Epithelial cell of prostate (primary cell): ENCODE results near the gene HGF.
A peak's percentile ranks its signal among the peaks of the same experiment; 100 is the strongest.

ENCODE experiments used
- DNase-seq: peaks from one replicate; pipeline ENCODE4 v3.0.0-alpha.2; 2011; ENCODE audit warnings: low read depth, low spot score
- H3K27ac ChIP-seq: fragments of 450-650 bp; 2 replicates; pipeline ENCODE4 v1.5.1; 2017; ENCODE audit warnings: mild to moderate bottlenecking

HGF gene

GRCh38 chr7:81688622-81689411 is 81.0 kb downstream of the HGF start:
- DNase-seq = no peak
- H3K27ac ChIP-seq = no peak overlapping the region

DNA sequence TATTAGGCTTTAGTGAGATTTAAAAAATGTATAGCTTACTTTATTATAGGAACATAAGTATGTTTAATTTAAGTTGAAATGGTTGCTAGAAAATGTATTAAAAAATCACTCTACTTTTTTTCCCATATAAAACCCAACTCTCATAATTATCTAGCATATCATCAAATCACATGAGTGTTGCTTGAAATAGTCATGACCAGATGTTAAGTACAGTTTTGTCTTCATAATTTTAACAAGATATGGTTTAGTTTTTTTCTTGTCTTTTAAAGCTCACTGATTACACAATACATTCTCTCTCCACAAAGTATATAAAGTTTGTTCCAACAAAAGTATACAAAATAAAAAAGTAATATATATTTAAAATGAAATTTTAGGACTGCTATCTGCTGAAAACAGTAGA is 82.8 kb downstream of the HGF start:
- no peak overlapping the region for H3K27ac ChIP-seq
- no peak for DNase-seq

GRCh38 chr7:81685270-81685868 is 84.5 kb downstream of the HGF start:
- H3K27ac ChIP-seq = no peak overlapping the region

GRCh38 chr7:81684514-81685269 is 85.2 kb downstream of the HGF start:
- peak; percentile 99 for DNase-seq
- H3K27ac ChIP-seq = no peak overlapping the region

More at GRCh38 chr7:81685270-81685868, 84.5 kb downstream of the HGF start:
- no peak for DNase-seq

GRCh38 chr7:81684033-81684432 is 85.8 kb downstream of the HGF start:
- DNase-seq = no peak

DNA sequence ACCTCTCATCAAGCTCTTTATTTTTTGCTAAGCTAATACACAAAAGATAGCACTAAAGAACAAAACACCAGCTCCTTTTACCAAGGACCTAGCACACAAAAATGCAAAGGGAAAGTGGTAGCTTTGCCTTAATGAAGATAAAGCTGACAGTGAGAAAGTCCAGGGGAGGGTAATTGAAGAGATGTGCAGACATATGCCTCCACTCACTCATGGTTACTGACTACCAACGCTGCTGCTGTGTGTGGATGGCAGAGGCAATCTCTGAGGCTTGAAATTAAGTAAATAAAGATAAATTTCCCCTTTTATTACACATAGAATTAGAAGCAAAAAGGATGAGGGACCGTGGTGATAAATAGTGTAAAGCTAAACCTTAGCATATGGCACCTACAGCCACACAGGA is 87.0 kb downstream of the HGF start:
- H3K27ac ChIP-seq = no peak overlapping the region
- no peak for DNase-seq

More at GRCh38 chr7:81684033-81684432, 85.8 kb downstream of the HGF start:
- H3K27ac ChIP-seq = no peak overlapping the region

- no peak for DNase-seq
- H3K27ac ChIP-seq = no peak overlapping the region
Measured at GRCh38 chr7:81680120-81680519, 89.7 kb downstream of the HGF start.

DNA sequence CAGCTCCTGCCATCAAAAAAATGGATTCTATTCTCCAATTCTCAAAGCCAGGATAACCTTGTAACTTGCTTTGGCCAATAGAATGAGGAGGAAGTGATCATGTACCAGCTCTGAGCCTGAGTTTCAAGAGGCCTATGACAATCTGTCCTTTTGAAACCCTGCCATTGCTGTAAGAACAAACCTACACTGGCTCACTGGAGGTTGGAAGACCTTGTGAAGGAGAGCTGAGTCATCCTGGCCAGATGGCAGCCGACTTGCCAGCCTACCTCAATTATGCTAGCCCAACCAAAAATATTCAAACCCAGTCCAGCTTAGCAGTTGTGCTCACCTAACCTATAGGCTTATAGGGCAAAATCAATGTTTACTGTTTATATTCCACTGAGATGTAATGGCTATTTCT is 93.0 kb downstream of the HGF start:
- DNase-seq = no peak
- no peak overlapping the region for H3K27ac ChIP-seq

- no peak for DNase-seq
- H3K27ac ChIP-seq = no peak overlapping the region
Measured at GRCh38 chr7:81676105-81676811, 93.6 kb downstream of the HGF start.

DNA sequence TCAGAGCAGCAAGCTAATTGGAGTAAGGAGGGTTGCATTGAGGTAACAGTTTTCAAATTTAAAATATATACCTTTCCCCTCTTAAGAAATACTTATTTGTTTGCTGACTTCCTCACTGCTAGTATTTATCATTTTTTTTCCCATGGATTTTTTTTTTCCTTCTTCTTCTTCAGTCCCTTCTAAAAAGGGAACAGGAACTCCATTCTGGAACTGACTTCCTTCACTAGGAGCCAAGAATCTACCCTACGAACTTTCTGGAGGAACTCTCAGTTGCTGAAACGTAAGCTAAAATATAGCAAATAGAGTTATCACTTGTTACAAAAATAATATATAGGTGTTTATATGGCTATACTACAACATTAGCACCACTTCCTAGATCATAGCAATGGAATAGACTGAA is 95.4 kb downstream of the HGF start:
- no peak for DNase-seq
- H3K27ac ChIP-seq = no peak overlapping the region

- DNase-seq = no peak
- H3K27ac ChIP-seq = no peak overlapping the region
Measured at GRCh38 chr7:81672872-81673271, 97.0 kb downstream of the HGF start.

DNA sequence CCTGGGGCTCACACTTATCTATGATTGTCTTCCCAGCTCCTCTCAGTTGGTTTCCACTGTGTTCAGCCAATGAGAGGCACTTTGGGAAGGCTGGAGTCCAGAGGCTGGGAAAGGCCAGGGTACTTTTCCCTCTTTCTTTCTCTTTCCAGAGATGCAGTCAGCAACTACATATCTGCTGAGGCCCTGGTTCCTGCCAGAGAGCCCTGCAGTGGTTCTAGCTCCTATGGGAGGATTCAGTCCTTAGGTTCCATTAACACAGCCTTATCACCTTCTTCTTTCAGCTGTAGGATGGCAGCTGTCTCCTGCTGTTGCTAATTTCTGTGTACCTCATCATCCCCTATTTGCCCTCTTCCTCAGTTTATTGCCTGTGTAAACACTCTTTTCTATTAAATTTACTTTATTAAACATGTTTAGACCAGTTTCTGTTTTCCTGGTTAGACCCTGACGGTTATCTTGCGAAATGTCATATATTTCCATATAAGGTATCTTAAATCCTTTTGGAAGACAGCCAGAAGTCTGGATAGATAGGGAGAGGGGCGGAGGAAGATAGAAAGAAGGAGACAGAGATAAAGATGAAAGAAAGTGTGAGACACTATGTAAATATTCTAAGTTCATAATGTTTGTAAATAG is 100.3 kb downstream of the HGF start:
- no peak overlapping the region for H3K27ac ChIP-seq
- DNase-seq = no peak

- no peak for DNase-seq
- H3K27ac ChIP-seq = no peak overlapping the region
Measured at GRCh38 chr7:81666209-81666608, 103.6 kb downstream of the HGF start.

- H3K27ac ChIP-seq = no peak overlapping the region
- no peak for DNase-seq
Measured at GRCh38 chr7:81665236-81665635, 104.6 kb downstream of the HGF start.

DNA sequence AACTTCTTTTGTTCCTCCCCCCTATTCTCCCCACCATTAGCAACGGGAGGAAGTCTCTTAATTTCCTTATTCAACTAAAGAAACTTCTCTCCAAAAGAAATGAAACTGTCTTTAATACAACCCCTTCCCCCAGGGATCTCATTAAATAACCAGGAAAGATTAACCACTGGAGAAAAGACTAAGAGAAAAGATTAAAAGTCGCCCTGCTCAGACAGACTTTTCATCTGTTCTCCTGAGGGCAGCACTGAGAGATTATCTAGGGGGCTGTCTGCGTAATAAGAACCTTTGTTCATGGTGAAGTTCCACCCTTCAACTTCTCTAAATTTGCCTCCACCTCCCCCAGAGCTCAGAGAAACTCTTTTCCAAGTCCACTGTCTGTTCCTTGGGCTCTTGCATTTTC is 105.5 kb downstream of the HGF start:
- DNase-seq = no peak
- H3K27ac ChIP-seq = no peak overlapping the region

DNA sequence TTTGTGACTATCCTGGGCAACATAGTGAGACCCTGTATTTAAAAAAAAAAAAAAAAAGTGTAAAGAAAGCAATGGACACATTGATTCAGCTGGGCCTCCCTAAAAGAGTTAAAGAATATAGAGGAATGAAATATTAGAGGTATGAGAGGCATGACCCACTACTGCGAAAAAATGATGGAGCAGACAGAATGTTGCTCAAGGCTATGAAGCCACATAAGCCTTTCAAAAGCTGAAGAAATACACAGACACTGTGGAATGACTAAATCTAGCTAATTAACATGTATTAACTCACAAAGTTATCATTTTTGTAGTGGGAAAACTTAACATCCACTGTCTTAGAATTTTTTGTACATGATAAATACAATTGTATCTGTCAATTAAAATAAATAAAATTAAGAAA is 107.3 kb downstream of the HGF start:
- no peak overlapping the region for H3K27ac ChIP-seq
- no peak for DNase-seq

DNA sequence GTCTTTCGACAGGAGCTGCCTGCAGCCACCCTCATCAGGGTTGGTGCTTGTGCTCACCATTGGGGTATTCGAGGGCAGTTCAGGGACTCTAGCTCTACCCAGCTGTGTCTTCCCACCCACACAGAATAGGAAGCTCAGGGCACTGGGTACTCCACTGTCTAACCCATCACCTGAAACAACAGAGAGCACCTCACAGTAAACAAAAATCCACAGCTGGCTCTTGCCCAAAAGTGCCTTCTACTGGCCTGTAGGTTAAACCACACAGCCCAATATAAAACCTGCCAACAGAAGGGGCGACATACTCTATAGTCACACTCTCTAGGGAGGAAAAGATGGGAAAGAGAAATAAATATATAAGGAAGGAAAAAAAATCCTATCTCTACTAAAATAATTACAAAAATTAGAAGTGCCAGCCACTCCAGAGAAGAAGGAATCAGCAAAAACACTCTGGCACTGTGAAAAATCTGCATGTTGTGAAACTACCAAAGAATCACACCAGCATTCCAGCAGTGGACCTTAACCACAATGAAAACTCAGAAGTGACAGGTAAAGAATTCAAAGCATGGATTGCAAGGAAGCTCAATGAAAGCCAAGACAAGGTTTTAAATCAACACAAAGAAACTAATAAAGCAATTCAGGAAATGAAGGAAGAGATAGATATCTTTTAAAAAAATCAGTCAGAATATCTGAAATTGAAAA is 110.0 kb downstream of the HGF start:
- H3K27ac ChIP-seq = no peak overlapping the region

GRCh38 chr7:81657551-81657950 is 112.3 kb downstream of the HGF start:
- no peak overlapping the region for H3K27ac ChIP-seq
- DNase-seq = no peak

More for the DNA sequence above, 110.0 kb downstream of the HGF start:
- DNase-seq = no peak

DNA sequence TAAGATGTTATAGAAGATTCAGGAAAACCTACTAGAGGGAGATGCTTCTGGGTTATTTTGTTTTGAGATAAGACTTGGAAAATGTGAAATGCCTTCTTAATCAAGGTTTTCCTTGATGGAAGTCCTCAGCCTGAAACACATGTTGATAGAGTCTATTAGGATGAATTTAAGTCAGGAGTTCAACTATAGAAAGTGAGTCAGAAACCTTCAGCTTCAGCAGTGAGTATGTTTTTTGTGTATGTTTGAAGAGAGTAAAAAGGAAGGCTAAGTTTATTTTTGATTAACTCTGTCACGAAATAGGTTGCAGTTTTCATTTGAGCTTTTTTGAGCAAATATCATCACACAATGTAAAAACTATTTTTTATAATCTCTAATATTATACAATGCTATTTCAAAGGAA is 114.6 kb downstream of the HGF start:
- DNase-seq = no peak
- no peak overlapping the region for H3K27ac ChIP-seq

GRCh38 chr7:81652225-81652624 is 117.6 kb downstream of the HGF start:
- DNase-seq = no peak

More at GRCh38 chr7:81652225-81652624, 117.6 kb downstream of the HGF start:
- H3K27ac ChIP-seq = no peak overlapping the region
